HCT116 (cell line): ENCODE measurements around the gene LHX3. TPM values are rescaled to one million over a fixed set of nuclear protein-coding genes. Genes with fewer than 3 reads are reported as not detected.

ENCODE experiments used
- ATAC-seq: fragments of 200-7000 bp; cut with Tn5 transposase; 2 replicates; pipeline ENCODE4 v1.9.1; 2020; ENCODE audit warnings: mild to moderate bottlenecking, moderate library complexity
- BruUV-seq: library from RNA; stranded (reverse); fragments of 400-500 nt; replicated peaks from 2 replicates; lab custom pipeline; 2021; lab: Mats Ljungman, UMichigan
- CTCF ChIA-PET: fragments of 300-600 bp; sonication (Branson Sonifier 250); formaldehyde crosslinking; loops from one replicate; lab custom pipeline; 2021; ENCODE audit warnings: antibody characterized with exemption; lab: Charles Lee
- POLR2A ChIA-PET: fragments of 300-600, 350-600 bp; sonication (Branson Sonifier 250); formaldehyde crosslinking; loops from one replicate; lab custom pipeline; 2021; ENCODE audit warnings: antibody characterized with exemption; lab: Charles Lee
- RAD21 ChIA-PET, 2 experiments: fragments of 300-600 bp; sonication (Branson Sonifier 250); formaldehyde crosslinking; loops; one replicate each; lab custom pipeline; 2023; ENCODE audit warnings: low total read pairs in 2 of 2; ENCODE audit not compliant: uncharacterized antibody in 2 of 2, unreplicated experiment in 2 of 2, low non-redundant PET in 1 of 2; lab: Charles Lee
- DNase-seq: peaks from one replicate; pipeline ENCODE4 v3.0.0-alpha.2; 2010; ENCODE audit warnings: low read depth, low spot score
- H2AFZ ChIP-seq: fragments of 200-600 bp; shearing (Covaris generic), sonication (generic); 2 replicates; pipeline ENCODE4 v1.6.1; 2017; ENCODE audit warnings: low read depth, mixed run types, mixed read lengths, antibody characterized with exemption, low read length; ENCODE audit not compliant: poor library complexity, severe bottlenecking
- H3K27ac ChIP-seq: 2 replicates; pipeline ENCODE4 v1.5.1; 2012; ENCODE audit warnings: low read depth, low read length
- H3K27me3 ChIP-seq: fragments of 200-600 bp; sonication (generic); 2 replicates; pipeline ENCODE4 v1.6.1; 2016; ENCODE audit warnings: mixed run types, low read length, mixed read lengths; ENCODE audit not compliant: insufficient read depth
- H3K36me3 ChIP-seq, 2 experiments: fragments of 200-500 bp in 1 of 2; fragments of 200-600 bp in 1 of 2; sonication (Bioruptor generic) in 1 of 2; sonication (generic) in 1 of 2; 2 replicates each; pipeline versions ENCODE4 v1.5.1 to v1.6.1; 2014 to 2016; ENCODE audit warnings: low read length in 2 of 2, inconsistent platforms in 1 of 2, mixed read lengths in 1 of 2, mixed run types in 1 of 2; ENCODE audit not compliant: insufficient read depth in 2 of 2, control insufficient read depth in 1 of 2
- H3K4me1 ChIP-seq, 2 experiments: fragments of 200-600 bp in 1 of 2; sonication (generic) in 1 of 2; 2 replicates each; pipeline versions ENCODE4 v1.5.1 to v1.6.1; 2012 to 2017; ENCODE audit warnings: low read length in 2 of 2, inconsistent platforms in 1 of 2, mild to moderate bottlenecking in 1 of 2, mixed read lengths in 1 of 2, mixed run types in 1 of 2, moderate library complexity in 1 of 2; ENCODE audit not compliant: insufficient read depth in 2 of 2, control insufficient read depth in 1 of 2
- H3K4me2 ChIP-seq: fragments of 200-600 bp; sonication (generic); 2 replicates; pipeline ENCODE4 v1.6.1; 2017; ENCODE audit warnings: mixed run types, low read length, mixed read lengths
- H3K4me3 ChIP-seq, 2 experiments: fragments of 200-600 bp in 1 of 2; sonication (generic) in 1 of 2; replicated peaks in 1 of 2; 2 replicates each; pipeline ENCODE4 v1.5.1; 2011 to 2016; ENCODE audit warnings: low read length in 2 of 2, control low read depth in 1 of 2, low read depth in 1 of 2, mild to moderate bottlenecking in 1 of 2, mixed read lengths in 1 of 2, mixed run types in 1 of 2
- H3K79me2 ChIP-seq: fragments of 200-600 bp; sonication (generic); 2 replicates; pipeline ENCODE4 v1.6.1; 2017; ENCODE audit warnings: mild to moderate bottlenecking, mixed run types, low read length, moderate library complexity, mixed read lengths; ENCODE audit not compliant: insufficient read depth
- H3K9ac ChIP-seq: fragments of 200-600 bp; sonication (generic); 2 replicates; pipeline ENCODE4 v1.6.1; 2016; ENCODE audit warnings: low read length, mixed read lengths
- H3K9me2 ChIP-seq: fragments of 200-600 bp; sonication (generic), shearing (Covaris generic); 2 replicates; pipeline ENCODE4 v1.6.1; 2017; ENCODE audit warnings: mixed run types, mild to moderate bottlenecking, moderate library complexity; ENCODE audit not compliant: insufficient read depth
- H3K9me3 ChIP-seq, 2 experiments: fragments of 200-500 bp in 1 of 2; fragments of 200-600 bp in 1 of 2; sonication (Bioruptor generic) in 1 of 2; sonication (generic) in 1 of 2; 2 replicates each; pipeline ENCODE4 v1.6.1; 2014 to 2017; ENCODE audit warnings: low read length in 2 of 2, mixed read lengths in 2 of 2, inconsistent platforms in 1 of 2, low read depth in 1 of 2, mild to moderate bottlenecking in 1 of 2, mixed run types in 1 of 2, moderate library complexity in 1 of 2; ENCODE audit not compliant: control insufficient read depth in 1 of 2, insufficient read depth in 1 of 2
- H4K20me1 ChIP-seq: fragments of 200-600 bp; sonication (generic), shearing (Covaris generic); 2 replicates; pipeline ENCODE4 v1.6.1; 2017; ENCODE audit warnings: mixed run types, mild to moderate bottlenecking, moderate library complexity; ENCODE audit not compliant: insufficient read depth
- CEBPB ChIP-seq: IDR thresholded peaks from 2 replicates; pipeline ENCODE4 v1.6.1; 2012; ENCODE audit warnings: low read depth
- EGR1 ChIP-seq: IDR thresholded peaks from 2 replicates; pipeline ENCODE4 v1.6.1; 2012; ENCODE audit warnings: low read depth
- ELF1 ChIP-seq: IDR thresholded peaks from 2 replicates; pipeline ENCODE4 v1.6.1; 2012; ENCODE audit warnings: low read depth, borderline replicate concordance
- EZH2 ChIP-seq: fragments of 200-600 bp; sonication (generic); IDR thresholded peaks from 2 replicates; pipeline ENCODE4 v1.6.1; 2017; ENCODE audit warnings: antibody characterized with exemption, mixed run types
- EZH2phosphoT487 ChIP-seq: fragments of 200-600 bp; IDR thresholded peaks from 2 replicates; pipeline ENCODE4 v1.6.1; 2018; ENCODE audit warnings: antibody characterized with exemption, borderline replicate concordance
- FOSL1 ChIP-seq: IDR thresholded peaks from 2 replicates; pipeline ENCODE4 v1.6.1; 2012; ENCODE audit warnings: low read depth
- JUND ChIP-seq: IDR thresholded peaks from 2 replicates; pipeline ENCODE4 v1.6.1; 2012
- POLR2A ChIP-seq: IDR thresholded peaks from 2 replicates; pipeline ENCODE4 v1.7.0; 2011; ENCODE audit warnings: borderline replicate concordance; ENCODE audit not compliant: insufficient read depth, insufficient read length; ENCODE audit errors: extremely low read depth
- POLR2AphosphoS5 ChIP-seq: IDR thresholded peaks from 2 replicates; pipeline ENCODE4 v1.6.1; 2011; ENCODE audit warnings: mild to moderate bottlenecking, low read depth, low read length, moderate library complexity
- SIN3A ChIP-seq: IDR thresholded peaks from 2 replicates; pipeline ENCODE4 v1.6.1; 2012; ENCODE audit warnings: low read depth
- SP1 ChIP-seq: IDR thresholded peaks from 2 replicates; pipeline ENCODE4 v1.6.1; 2012; ENCODE audit warnings: low read depth
- TCF7L2 ChIP-seq: IDR thresholded peaks from 2 replicates; pipeline ENCODE4 v1.7.0; 2011; ENCODE audit warnings: borderline replicate concordance, inconsistent platforms; ENCODE audit not compliant: insufficient read depth, insufficient read length; ENCODE audit errors: extremely low read depth
- YY1 ChIP-seq: IDR thresholded peaks from 2 replicates; pipeline ENCODE4 v1.6.1; 2011; ENCODE audit warnings: low read length, low read depth, moderate library complexity, mild to moderate bottlenecking; ENCODE audit not compliant: insufficient replicate concordance; ENCODE audit errors: extremely low read depth
- ZFX ChIP-seq: fragments of 450-650 bp; IDR thresholded peaks from 2 replicates; pipeline ENCODE4 v1.6.1; 2017
- intact Hi-C: fragments of 100-400 bp; cut with micrococcal nuclease; formaldehyde crosslinking; loops from 2 replicates; pipeline ENCODE4 v1.10.0; 2022
- total RNA-seq: library from RNA; stranded (reverse); gene quantifications from one replicate; pipeline ENCODE4 v1.2.1, GENCODE V29; 2021; ENCODE audit not compliant: unreplicated experiment
- TF ChIP-seq, protein P1 (sequence below), 3 experiments: fragments of 200-600 bp in 1 of 3; sonication (generic) in 1 of 3; IDR thresholded peaks in 2 of 3; conservative IDR thresholded peaks in 1 of 3; 2 replicates each; pipeline ENCODE4 v1.5.1; 2012 to 2017; ENCODE audit warnings: low read depth in 2 of 3, low read length in 2 of 3, antibody characterized with exemption in 1 of 3, borderline replicate concordance in 1 of 3, control low read depth in 1 of 3, mild to moderate bottlenecking in 1 of 3, mixed read lengths in 1 of 3, mixed run types in 1 of 3, moderate library complexity in 1 of 3; ENCODE audit not compliant: insufficient read depth in 1 of 3
- TF ChIP-seq, protein P2 (sequence below): IDR thresholded peaks from 2 replicates; pipeline ENCODE4 v1.6.1; 2012; ENCODE audit warnings: low read depth
- TF ChIP-seq, protein P3 (sequence below): IDR thresholded peaks from 2 replicates; pipeline ENCODE4 v1.6.1; 2012

Gene LHX3
- total RNA-seq, 1 experiment from 2014 or later, result not detected

DNA sequence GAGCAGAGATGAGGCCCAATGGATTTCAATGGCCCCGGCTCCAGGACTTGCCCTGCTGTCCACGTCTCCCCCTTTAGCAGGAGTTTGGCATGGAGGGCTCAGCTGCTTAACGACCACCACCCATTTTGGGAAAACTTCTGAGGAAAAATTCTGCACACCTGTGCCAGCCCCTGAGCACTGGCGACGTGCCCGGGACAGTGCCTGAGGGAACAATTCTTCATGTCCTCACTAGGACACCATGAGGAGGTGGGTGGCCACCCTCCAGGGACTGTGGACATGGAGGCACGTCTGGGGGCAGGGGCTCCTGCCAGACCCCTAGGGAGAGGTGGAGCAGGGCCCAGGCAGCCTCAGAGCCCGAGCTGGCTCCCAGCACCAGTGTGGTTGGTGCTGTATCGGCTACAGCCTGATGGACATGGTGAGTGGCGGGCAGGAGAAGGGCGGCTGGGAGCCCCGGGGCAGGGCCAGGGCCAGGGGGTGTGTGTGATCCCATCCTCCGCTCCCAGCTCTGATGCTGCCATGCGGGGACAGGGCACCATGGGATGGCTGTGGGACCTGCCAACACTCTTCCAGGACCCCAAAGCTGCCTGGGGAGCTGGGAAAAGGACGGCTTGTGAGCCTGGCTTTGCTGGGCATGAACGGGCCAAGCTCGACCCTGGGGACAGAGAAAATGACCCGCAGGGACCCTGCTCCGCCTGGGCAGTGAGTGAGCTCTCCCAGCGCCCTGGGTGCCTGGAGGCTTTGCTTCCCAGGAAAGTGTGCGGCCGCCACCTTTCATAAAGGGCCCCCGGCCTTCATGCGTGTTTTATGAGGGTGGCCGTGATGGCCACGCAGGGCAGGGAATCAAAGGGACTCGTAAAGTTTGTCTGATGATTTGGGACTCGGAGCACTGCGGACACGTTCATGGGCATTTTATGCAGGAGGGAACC is 44.3 kb upstream of the LHX3 start:
- no peak overlapping the region for H3K4me2 ChIP-seq
- H2AFZ ChIP-seq, result no peak overlapping the region
- peaks cover under 1% of the 10 kb centered on the region; the same call in 1 of the 2 replicates for H4K20me1 ChIP-seq
- CTCF ChIA-PET, result interaction anchor here (1.1 kb wide), 1 partner anchor 18 kb away, joined by 4 read pairs; no protein-coding TSS in a partner anchor
- ATAC-seq, result no peak
- H3K4me1 ChIP-seq, result peaks cover 10 to 14% of the 10 kb centered on the region in 2 experiments
- H3K9ac ChIP-seq, result no peak overlapping the region
- H3K36me3 ChIP-seq, result no peaks in the 10 kb centered on the region
- H3K27me3 ChIP-seq, result no peaks in the 10 kb centered on the region
- TF ChIP-seq, protein P1, sequence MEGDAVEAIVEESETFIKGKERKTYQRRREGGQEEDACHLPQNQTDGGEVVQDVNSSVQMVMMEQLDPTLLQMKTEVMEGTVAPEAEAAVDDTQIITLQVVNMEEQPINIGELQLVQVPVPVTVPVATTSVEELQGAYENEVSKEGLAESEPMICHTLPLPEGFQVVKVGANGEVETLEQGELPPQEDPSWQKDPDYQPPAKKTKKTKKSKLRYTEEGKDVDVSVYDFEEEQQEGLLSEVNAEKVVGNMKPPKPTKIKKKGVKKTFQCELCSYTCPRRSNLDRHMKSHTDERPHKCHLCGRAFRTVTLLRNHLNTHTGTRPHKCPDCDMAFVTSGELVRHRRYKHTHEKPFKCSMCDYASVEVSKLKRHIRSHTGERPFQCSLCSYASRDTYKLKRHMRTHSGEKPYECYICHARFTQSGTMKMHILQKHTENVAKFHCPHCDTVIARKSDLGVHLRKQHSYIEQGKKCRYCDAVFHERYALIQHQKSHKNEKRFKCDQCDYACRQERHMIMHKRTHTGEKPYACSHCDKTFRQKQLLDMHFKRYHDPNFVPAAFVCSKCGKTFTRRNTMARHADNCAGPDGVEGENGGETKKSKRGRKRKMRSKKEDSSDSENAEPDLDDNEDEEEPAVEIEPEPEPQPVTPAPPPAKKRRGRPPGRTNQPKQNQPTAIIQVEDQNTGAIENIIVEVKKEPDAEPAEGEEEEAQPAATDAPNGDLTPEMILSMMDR (IDR thresholded peaks at IDR 0.05 in 2 of 3, conservative IDR thresholded peaks at IDR 0.05 in 1 of 3; ENCODE audit: borderline replicate concordance in 1 of 3, insufficient read depth in 1 of 3, low read depth in 2 of 3, low read length in 2 of 3), result no peak
- TF ChIP-seq ZFX (no peak), ELF1 (no peak), SP1 (no peak), POLR2AphosphoS5 (no peak), JUND (no peak), POLR2A (no peak), EZH2 (no peak), CEBPB (no peak), EGR1 (no peak), EZH2phosphoT487 (no peak), FOSL1 (no peak), YY1 (no peak), SIN3A (no peak), TCF7L2 (no peak)
- TF ChIP-seq, protein P2, sequence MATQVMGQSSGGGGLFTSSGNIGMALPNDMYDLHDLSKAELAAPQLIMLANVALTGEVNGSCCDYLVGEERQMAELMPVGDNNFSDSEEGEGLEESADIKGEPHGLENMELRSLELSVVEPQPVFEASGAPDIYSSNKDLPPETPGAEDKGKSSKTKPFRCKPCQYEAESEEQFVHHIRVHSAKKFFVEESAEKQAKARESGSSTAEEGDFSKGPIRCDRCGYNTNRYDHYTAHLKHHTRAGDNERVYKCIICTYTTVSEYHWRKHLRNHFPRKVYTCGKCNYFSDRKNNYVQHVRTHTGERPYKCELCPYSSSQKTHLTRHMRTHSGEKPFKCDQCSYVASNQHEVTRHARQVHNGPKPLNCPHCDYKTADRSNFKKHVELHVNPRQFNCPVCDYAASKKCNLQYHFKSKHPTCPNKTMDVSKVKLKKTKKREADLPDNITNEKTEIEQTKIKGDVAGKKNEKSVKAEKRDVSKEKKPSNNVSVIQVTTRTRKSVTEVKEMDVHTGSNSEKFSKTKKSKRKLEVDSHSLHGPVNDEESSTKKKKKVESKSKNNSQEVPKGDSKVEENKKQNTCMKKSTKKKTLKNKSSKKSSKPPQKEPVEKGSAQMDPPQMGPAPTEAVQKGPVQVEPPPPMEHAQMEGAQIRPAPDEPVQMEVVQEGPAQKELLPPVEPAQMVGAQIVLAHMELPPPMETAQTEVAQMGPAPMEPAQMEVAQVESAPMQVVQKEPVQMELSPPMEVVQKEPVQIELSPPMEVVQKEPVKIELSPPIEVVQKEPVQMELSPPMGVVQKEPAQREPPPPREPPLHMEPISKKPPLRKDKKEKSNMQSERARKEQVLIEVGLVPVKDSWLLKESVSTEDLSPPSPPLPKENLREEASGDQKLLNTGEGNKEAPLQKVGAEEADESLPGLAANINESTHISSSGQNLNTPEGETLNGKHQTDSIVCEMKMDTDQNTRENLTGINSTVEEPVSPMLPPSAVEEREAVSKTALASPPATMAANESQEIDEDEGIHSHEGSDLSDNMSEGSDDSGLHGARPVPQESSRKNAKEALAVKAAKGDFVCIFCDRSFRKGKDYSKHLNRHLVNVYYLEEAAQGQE, result no peak
- TF ChIP-seq, protein P3, sequence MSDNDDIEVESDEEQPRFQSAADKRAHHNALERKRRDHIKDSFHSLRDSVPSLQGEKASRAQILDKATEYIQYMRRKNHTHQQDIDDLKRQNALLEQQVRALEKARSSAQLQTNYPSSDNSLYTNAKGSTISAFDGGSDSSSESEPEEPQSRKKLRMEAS, result no peak
- RAD21 ChIA-PET, result no interaction called here
- intact Hi-C loops, result no loop called here
- BruUV-seq, result no TSS peak
- H3K4me3 ChIP-seq, result no peak overlapping the region
- DNase-seq, result no peak
- POLR2A ChIA-PET, result no interaction called here
- H3K9me2 ChIP-seq, result no peaks in the 10 kb centered on the region
- no peaks in the 10 kb centered on the region for H3K9me3 ChIP-seq
- H3K79me2 ChIP-seq, result peaks cover 12% of the 10 kb centered on the region
- no peak overlapping the region for H3K27ac ChIP-seq
